OCI-LY7 (cell line): ENCODE measurements around the gene TSPOAP1. TPM values are rescaled to one million over a fixed set of nuclear protein-coding genes. Genes with fewer than 3 reads are reported as not detected.

Experiments
- BruUV-seq: library from RNA; stranded (reverse); fragments of 400-500 nt; replicated peaks from 2 replicates; lab custom pipeline; 2021; lab: Mats Ljungman, UMichigan
- CTCF ChIA-PET: fragments of 300-600 bp; sonication (Branson Sonifier 250); formaldehyde crosslinking; loops from one replicate; lab custom pipeline; 2022; ENCODE audit warnings: antibody characterized with exemption; ENCODE audit not compliant: unreplicated experiment; lab: Charles Lee
- POLR2A ChIA-PET: fragments of 300-600 bp; sonication (Branson Sonifier 250); formaldehyde crosslinking; loops from one replicate; lab custom pipeline; 2022; ENCODE audit warnings: antibody characterized with exemption; lab: Charles Lee
- DNase-seq: peaks from one replicate; pipeline ENCODE4 v3.0.0-alpha.2; 2015; ENCODE audit warnings: low spot score
- H2AFZ ChIP-seq: fragments of 200-600 bp; sonication (generic), shearing (Covaris generic); 2 replicates; pipeline ENCODE4 v1.6.1; 2014; ENCODE audit warnings: mild to moderate bottlenecking, antibody characterized with exemption, low read length, moderate library complexity
- H3K27ac ChIP-seq: fragments of 200-600 bp; sonication (generic); 2 replicates; pipeline ENCODE4 v1.5.1; 2014; ENCODE audit warnings: mixed run types, low read depth, mild to moderate bottlenecking, moderate library complexity, low read length, inconsistent platforms; ENCODE audit not compliant: poor library complexity, severe bottlenecking
- H3K36me3 ChIP-seq: fragments of 200-600 bp; sonication (generic); 2 replicates; pipeline ENCODE4 v1.6.1; 2014; ENCODE audit warnings: mild to moderate bottlenecking, antibody characterized with exemption, low read length, moderate library complexity, mixed read lengths; ENCODE audit not compliant: insufficient read depth
- H3K4me1 ChIP-seq: fragments of 200-600 bp; sonication (generic); 2 replicates; pipeline ENCODE4 v1.5.1; 2014; ENCODE audit warnings: mild to moderate bottlenecking, low read length; ENCODE audit not compliant: insufficient read depth, poor library complexity, severe bottlenecking
- H3K4me2 ChIP-seq: fragments of 200-600 bp; sonication (generic); 2 replicates; pipeline ENCODE4 v1.6.1; 2014; ENCODE audit warnings: mild to moderate bottlenecking, low read length
- H3K4me3 ChIP-seq: fragments of 200-600 bp; sonication (generic); 2 replicates; pipeline ENCODE4 v1.5.1; 2014; ENCODE audit warnings: mild to moderate bottlenecking, low read depth, low read length; ENCODE audit not compliant: poor library complexity, severe bottlenecking
- H3K79me2 ChIP-seq: fragments of 200-600 bp; sonication (generic); 2 replicates; pipeline ENCODE4 v1.6.1; 2016; ENCODE audit warnings: low read depth, mild to moderate bottlenecking, low read length, moderate library complexity, mixed read lengths; ENCODE audit not compliant: insufficient read depth
- H3K9me2 ChIP-seq: fragments of 200-600 bp; sonication (generic); 2 replicates; pipeline ENCODE4 v1.6.1; 2016; ENCODE audit warnings: mild to moderate bottlenecking, low read length, mixed read lengths; ENCODE audit not compliant: insufficient read depth
- H3K9me3 ChIP-seq: fragments of 200-600 bp; sonication (generic); 2 replicates; pipeline ENCODE4 v1.6.1; 2014; ENCODE audit warnings: mild to moderate bottlenecking, mixed run types, low read length, mixed read lengths
- H4K20me1 ChIP-seq: fragments of 200-600 bp; sonication (generic); 2 replicates; pipeline ENCODE4 v1.6.1; 2014; ENCODE audit warnings: mild to moderate bottlenecking, antibody characterized with exemption, low read length, moderate library complexity, mixed read lengths; ENCODE audit not compliant: insufficient read depth
- EZH2phosphoT487 ChIP-seq: fragments of 200-600 bp; sonication (generic); IDR thresholded peaks from 2 replicates; pipeline ENCODE4 v1.6.1; 2018; ENCODE audit warnings: low read depth, borderline replicate concordance, mild to moderate bottlenecking, mixed run types, antibody characterized with exemption, low read length, moderate library complexity, mixed read lengths
- intact Hi-C: fragments of 100-400 bp; cut with micrococcal nuclease; formaldehyde crosslinking; loops from one replicate; pipeline ENCODE4 v1.10.0; 2022; ENCODE audit not compliant: unreplicated experiment
- total RNA-seq, 2 experiments: library from RNA; depleted of rRNA in 1 of 2; stranded (reverse); fragments of >200 nt in 1 of 2; shearing (Covaris generic) in 1 of 2; gene quantifications; 2 replicates each; pipeline ENCODE4 v1.2.3, GENCODE V29; 2014 to 2022
- TF ChIP-seq, protein P1 (sequence below): fragments of 200-600 bp; sonication (generic); conservative IDR thresholded peaks from 2 replicates; pipeline ENCODE4 v1.5.1; 2014; ENCODE audit warnings: mild to moderate bottlenecking, antibody characterized with exemption, low read length, moderate library complexity, mixed read lengths

TSPOAP1 gene
- total RNA-seq, 2 experiments from 2014 or later, result 24.0 to 50.6 TPM

DNA sequence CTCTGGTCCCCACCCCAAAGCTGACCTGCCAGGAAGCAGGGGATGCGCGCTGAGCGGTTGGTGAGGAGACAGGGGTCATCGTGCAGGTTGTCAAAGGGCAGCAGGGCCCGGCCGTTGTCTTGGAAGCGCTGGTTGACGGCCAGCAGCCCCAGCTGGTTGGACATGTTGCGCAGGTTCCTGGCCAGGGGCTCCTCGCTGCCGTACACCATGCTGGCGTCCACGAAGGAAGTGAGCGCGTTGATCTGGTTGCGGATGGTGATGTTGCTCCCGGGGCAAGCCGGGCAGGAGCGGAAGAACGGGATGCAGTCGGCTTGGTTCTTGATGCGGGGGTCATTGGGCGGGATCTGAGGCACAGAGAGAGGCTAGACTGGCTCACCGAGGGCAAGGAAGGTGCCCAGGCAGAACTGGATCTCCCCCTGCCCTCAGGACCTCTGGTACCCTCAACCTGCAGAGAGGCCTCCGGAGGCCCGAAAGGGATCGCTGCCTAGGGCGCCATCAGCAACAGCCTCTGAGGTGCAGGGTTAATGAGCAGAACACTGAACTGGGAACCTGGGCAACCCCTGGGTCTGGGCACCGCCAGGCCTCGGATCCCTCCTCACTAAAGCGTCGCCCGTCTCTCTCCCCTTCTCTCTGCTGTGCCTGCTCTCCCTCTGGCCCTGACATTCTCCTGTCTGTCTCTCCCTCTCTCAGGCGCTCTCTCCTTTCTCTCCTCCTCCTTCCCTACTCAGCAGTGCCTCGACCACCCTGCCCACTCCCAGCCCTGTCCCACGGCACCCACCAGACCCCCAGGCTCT lies 50.6 kb downstream of the TSPOAP1 start:
- no TSS peak for BruUV-seq
- no peak for DNase-seq
- no peaks in the 10 kb centered on the region for H3K9me2 ChIP-seq
- H3K4me2 ChIP-seq, result no peak overlapping the region
- H3K4me3 ChIP-seq, result no peak overlapping the region
- POLR2A ChIA-PET, result no interaction called here
- H3K27ac ChIP-seq, result no peak overlapping the region
- no peaks in the 10 kb centered on the region for H3K9me3 ChIP-seq
- no peak for TF ChIP-seq EZH2phosphoT487
- TF ChIP-seq, protein P1, sequence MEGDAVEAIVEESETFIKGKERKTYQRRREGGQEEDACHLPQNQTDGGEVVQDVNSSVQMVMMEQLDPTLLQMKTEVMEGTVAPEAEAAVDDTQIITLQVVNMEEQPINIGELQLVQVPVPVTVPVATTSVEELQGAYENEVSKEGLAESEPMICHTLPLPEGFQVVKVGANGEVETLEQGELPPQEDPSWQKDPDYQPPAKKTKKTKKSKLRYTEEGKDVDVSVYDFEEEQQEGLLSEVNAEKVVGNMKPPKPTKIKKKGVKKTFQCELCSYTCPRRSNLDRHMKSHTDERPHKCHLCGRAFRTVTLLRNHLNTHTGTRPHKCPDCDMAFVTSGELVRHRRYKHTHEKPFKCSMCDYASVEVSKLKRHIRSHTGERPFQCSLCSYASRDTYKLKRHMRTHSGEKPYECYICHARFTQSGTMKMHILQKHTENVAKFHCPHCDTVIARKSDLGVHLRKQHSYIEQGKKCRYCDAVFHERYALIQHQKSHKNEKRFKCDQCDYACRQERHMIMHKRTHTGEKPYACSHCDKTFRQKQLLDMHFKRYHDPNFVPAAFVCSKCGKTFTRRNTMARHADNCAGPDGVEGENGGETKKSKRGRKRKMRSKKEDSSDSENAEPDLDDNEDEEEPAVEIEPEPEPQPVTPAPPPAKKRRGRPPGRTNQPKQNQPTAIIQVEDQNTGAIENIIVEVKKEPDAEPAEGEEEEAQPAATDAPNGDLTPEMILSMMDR, result no peak
- CTCF ChIA-PET, result no interaction called here
- H3K36me3 ChIP-seq, result no peaks in the 10 kb centered on the region
- H3K4me1 ChIP-seq, result no peaks in the 10 kb centered on the region
- no peaks in the 10 kb centered on the region for H4K20me1 ChIP-seq
- intact Hi-C loops, result loop anchor here (1.0 kb wide), 1 partner anchor 169 kb away; no protein-coding TSS in a partner anchor
- no peaks in the 10 kb centered on the region for H3K79me2 ChIP-seq
- no peak overlapping the region for H2AFZ ChIP-seq

- H3K27ac ChIP-seq, result no peak overlapping the region
- no peak overlapping the region for H2AFZ ChIP-seq
- H3K4me1 ChIP-seq, result no peaks in the 10 kb centered on the region
- no peaks in the 10 kb centered on the region for H3K36me3 ChIP-seq
- no TSS peak for BruUV-seq
- peak; percentile 46 for DNase-seq
- H3K79me2 ChIP-seq, result no peaks in the 10 kb centered on the region
- ChIA-PET CTCF (no interaction called here), POLR2A (no interaction called here)
- no peaks in the 10 kb centered on the region for H3K9me3 ChIP-seq
- H3K4me3 ChIP-seq, result no peak overlapping the region
- H3K9me2 ChIP-seq, result no peaks in the 10 kb centered on the region
- H3K4me2 ChIP-seq, result no peak overlapping the region
- TF ChIP-seq, protein P1, result peak; percentile 82
- TF ChIP-seq EZH2phosphoT487, result no peak
- no peaks in the 10 kb centered on the region for H4K20me1 ChIP-seq
- intact Hi-C loops, result loop anchor here (1.0 kb wide), 1 partner anchor 170 kb away; no protein-coding TSS in a partner anchor
Observed at GRCh38 chr17:58277107-58277801, 51.3 kb downstream of the TSPOAP1 start.

GRCh38 chr17:58276423-58276822 lies 52.2 kb downstream of the TSPOAP1 start:
- BruUV-seq, result no TSS peak
- Histone ChIP-seq H3K27ac (no peak overlapping the region), H3K4me3 (no peak overlapping the region), H3K4me1 (no peaks in the 10 kb centered on the region), H3K36me3 (no peaks in the 10 kb centered on the region), H3K9me3 (no peaks in the 10 kb centered on the region), H3K9me2 (no peaks in the 10 kb centered on the region), H2AFZ (no peak overlapping the region), H3K79me2 (no peaks in the 10 kb centered on the region), H4K20me1 (no peaks in the 10 kb centered on the region), H3K4me2 (no peak overlapping the region)
- intact Hi-C loops, result no loop called here
- DNase-seq, result no peak
- ChIA-PET POLR2A (interaction anchor here (0.6 kb wide), 1 partner anchor 796 kb away, joined by 3 read pairs; no protein-coding TSS in a partner anchor), CTCF (no interaction called here)
- TF ChIP-seq EZH2phosphoT487, result no peak
- TF ChIP-seq, protein P1, result no peak
